Measurements from ENCODE around the gene ATXN7.
A peak's percentile ranks its signal among the peaks of the same experiment; 100 is the strongest.

Gene ATXN7

DNA sequence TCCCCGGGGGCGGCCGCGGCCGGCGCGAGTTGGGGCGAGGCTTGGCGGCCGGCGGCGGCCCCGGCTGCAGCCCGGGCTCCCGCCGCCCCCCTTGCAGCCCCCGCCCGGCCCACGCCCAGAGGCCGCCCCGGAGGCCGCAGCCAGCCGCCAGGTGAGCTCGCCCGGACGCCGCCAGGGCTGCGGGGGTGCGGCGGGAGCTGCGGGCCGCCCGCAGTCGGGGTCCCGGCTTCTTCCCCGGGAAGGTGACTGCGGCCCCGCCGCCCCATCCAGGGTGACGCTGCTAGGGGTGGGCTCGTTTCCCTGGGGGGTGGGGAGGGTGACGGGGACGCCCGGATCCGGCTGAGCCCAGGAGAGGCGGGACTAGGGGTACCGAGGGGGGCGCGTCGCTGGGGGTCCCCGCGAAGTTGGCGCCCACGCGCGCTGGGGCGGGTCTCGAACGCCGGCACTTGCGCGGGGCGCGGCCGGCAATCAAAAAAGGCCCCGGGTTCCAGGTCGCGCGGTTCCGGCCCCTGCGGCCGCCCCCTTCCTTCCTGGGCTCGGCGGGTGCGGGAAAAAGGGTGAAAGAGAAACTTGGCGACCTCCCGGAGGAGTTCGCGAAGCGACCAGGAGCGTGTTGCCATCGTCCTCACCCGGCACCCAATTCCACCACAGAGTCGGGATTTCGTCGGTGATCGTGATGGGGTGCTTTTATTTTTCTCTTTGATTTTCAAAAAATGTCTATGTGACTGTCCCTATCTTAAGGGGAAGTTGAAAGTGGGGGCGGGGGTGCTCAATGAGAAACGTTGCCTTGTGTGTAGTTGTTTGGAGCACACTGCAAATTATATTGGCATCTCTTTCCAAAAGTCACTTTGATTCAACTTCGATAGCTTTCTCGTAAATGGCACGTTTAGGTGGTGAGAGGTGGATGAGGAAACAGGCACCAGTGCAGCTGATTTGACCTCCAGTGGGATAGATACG lies 619 bp downstream of the ATXN7 start:
- peak; percentile 68 for DNase-seq

DNA sequence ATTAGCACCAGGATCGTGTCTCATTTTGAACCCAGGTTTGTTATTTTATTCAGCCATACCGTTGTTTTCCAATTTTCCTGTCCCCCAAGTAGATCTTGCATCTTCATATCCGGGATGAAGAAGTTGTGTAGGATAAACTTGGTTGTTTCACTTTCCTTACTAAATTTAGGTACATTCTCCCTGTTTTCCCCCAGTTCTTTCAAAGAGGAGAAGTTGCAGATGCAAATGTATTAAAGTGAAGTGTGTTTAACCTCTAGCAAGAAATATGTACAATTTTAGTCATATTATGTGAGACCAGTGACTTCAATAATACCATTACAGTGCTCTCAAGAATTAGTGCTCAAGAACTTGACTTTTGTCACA lies 1.3 kb downstream of the ATXN7 start:
- DNase-seq, result no peak

DNA sequence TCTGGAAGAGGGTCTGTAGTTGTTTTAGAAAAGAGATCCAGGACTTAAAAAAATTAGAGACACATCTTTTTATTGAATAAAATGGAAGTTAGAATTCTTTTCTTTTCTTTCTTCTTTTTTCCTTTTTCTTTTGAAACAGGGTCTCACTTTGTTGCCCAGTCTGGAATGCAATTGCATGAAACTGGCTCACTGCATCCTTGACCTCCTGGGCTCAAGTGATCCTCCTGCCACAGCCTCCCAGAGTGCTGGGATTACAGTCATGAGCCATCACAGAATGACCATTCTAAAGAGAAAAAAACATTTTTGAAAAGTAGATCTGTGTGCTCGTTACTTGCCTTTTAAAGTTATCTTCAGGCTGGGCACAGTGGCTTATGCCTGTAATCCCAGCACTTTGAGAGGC lies 3.6 kb downstream of the ATXN7 start:
- DNase-seq, result no peak

DNA sequence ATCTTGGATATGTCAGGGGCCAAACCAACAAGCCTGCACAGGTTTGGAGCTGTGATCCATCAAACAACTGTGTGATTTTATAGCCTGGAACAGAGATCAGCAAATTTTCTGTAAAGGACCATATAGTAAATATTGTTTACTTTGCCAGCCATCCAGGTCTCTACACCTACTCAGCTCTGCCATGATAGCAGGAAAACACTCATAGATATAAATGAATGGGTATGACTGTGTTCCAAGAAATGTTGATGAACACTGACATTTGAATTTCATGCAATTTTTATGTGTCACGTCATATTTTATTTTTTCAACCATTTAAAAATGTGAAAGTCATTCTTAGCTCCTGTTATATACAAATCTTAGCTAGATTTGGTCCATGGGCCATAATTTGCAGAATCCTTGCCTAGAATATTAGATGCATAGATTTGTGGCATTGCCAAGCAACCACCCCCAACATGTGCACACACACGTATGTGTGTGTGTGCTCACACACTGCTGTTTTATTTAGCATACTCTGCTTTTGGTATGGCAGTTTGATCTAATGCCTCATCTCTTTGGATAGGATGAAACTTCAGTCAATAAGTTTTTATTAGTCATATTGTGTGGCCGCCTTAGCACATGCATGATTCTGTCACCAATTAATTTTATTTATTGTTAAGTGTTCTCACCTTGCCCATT lies 6.4 kb downstream of the ATXN7 start:
- peak; percentile 20 for DNase-seq

DNA sequence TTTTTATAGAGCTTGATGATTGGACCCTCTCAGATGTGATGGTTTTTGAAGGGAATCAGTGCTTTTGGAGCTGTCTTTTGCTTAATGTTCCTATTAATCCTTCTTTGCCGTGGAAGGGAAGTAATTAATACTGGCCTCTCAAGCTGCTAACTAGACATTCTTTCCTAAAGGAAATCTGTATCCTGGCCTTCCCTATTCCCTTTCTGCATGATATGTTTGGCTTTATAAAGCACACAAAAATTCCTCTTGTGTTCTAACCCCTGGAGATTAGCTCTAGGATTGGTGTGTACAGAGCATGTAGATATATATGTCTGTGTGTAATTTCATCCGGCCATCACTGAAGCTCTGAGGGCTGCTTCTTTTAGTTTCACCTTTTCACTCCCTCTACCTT lies 6.9 kb downstream of the ATXN7 start:
- peak; percentile 29 for DNase-seq

DNA sequence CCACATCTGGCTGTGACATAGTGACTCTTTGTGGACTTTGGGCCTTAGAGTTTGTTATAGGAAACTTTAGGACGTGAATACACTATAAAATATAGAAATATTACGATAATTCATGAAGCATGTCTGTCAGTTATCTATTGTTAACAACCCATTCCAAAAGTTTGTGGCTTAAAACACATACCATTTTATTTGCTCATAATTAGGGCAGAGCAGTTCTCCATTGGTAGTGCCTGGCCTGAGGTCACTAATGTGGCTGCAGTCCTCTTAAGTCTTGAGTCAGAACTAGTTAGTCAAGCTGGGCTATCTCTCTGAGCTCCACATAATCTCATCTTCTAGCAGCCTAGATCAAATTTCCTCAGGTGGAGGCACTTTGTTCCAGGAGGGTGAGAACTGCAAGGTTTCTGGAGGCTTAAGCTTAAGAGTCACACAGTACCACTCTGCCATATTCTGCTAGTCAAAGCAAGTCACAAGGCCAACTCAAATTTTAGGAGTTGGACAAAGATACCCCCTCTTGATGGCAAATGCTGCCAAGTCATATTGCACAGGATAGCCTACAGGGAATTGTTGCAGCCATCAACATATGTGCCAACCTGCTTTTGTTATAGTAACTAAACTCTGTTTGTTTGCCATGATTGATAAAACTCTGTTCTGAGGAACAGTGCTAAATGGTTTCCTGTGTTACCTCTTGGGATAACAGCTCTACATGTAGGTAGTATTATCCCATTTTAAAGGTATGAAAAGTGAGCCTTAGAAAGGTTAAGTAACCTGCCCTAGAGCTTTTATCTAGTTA lies 8.7 kb downstream of the ATXN7 start:
- peak; percentile 9 for DNase-seq

DNA sequence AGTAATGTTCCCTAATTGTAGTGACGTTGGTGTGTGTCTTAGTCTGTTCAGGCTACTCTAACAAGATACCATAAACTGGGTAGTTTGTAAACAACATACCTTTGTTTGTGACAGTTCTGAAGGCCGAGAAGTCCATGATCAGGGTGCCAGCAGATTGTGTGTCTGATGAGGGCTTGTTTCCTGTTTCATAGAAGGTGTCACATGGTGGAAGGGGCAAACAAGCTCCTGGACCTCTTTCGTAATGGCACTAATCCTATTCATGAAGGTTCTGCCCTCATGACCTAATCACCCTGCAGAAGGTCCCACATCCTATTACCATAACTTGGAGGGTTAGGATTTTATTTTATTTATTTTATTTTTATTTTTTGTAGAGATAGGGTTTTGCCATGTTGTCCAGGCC lies 11.1 kb downstream of the ATXN7 start:
- DNase-seq, result no peak

DNA sequence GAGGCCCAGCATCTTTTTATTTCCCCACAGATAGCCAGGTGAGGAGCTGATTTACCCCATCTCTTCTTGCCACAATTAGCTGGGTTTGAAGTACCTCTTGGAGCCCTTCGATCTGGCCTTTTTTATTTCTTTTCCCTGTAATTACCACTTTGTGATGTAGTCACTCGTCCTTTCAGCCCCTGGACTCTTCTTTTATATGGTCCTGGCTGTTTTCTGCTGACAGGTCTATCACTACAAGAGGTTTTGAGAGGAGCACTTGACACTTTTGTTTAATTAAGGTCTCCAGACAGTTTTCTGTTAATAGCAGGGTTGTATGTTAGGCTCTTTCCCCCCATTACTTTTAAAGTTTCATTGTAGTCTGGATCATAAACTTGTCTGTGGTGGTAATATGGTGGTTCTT lies 11.8 kb downstream of the ATXN7 start:
- peak; percentile 75 for DNase-seq

DNA sequence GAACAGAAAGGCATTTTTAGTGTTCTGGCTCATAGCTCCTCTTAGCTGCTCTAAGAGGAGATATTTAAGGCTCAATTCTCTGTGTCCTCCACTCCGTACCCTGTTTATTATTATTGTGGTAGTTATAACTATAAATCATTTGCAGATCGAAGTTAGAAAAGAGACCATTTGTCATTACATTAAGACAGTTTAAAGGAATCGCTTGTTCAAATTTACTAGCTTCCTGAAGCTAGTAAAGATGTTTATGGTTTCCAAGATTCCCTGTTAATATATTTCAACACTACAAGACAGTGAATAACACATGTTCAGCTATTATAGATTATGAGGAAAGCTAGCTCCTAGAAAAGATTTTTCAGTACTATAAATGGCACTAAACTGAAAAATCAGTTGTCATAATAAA lies 12.6 kb downstream of the ATXN7 start:
- DNase-seq, result no peak

DNA sequence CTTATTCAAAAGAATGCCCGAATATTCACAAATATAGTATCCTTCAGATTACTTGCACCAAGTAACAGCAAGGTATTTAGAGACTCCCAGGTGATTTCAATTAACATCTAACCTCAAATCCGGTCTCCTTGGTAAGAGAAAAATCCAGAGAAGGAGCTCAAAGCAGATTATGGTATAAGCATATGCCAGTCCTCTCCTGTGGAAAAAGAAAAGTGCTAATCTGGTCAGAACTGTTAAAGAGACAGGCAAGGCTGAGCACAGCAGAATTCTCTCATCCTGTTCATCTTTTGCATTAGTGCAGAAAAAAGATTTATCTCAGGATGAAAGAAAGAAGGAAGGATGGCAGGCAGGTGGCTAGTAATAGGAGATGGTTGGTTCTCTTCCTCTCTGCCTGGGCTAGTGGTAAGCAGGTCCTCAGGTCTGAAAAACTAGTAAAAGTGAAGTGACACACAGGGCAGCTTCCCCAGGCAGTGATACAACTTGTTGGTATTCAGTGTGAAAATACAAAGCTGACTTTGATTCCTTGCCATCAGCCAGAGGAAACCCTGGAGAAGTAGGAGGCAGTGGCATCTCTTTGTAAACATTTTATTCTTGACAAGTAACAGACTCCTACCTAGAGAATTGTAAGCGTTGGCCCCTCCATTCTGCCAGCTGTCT lies 14.2 kb downstream of the ATXN7 start:
- no peak for DNase-seq

DNA sequence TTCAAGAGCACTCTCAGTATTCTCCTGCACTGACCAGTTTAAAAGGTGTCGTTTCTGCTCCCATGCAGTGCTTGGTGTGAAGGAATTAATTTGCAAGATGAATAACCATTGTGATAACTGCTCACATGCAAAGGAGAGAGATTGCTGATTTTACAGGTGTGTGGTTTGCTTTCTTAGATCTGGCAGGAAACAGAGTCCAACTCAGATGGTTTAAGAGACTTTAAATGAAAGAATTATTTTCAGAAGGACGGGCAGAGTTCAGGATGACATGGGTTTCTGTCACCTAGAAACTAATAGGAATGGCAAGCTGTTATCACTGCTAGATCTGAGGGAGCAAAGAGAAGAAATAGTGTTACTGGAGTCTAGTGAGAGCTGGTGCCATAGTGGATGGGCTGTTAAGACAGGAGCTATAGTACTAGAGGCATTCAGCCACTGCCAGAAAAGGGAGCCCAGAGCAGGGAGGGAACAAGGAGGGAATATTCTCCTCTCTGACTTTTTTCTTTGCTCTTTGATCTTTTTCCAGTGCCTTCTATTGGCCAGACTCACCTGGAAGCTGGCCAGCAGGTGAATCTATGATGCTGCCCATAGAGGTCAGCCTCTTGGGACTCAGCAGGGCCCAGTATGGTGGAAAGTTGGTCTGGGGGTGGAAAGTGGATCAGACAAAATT lies 14.9 kb downstream of the ATXN7 start:
- DNase-seq, result peak; percentile 26

DNA sequence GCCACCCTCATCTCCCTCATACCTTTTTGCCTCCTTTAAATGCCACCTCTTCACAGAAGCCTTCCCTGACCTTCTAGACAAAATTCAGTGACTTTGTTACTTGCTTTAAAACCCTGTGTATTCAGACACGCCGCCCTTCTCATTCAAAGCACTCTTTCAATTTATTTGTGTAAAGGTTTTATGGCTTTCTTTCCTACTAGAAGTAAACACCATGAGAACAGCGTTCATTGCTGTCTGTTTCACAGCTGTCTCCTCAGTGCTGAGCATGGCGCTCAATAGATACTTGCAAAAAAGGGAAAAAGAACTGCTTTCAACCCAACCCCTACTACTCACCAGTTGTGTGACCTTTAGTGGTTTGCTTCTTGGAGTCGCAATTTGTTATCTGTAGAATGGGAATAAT lies 17.0 kb downstream of the ATXN7 start:
- no peak for DNase-seq

DNA sequence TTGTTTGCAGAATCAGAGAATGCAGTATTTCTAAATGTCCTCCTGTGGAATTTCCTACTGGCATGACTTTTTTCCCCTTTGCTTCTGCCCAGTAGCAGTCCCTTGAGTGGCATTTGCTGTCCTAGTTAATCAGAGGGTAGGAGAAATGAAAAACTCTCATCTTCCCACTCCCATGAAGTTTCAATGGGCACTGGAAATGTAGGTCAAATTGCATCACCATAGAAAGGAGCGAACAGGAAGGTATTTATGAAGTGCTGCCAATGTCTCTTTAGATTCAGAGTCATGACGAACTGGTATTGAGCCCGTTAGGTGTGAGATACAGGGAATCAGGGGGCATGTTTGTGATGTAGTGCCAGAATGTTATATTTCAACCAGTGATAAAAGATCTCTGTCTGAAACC lies 23.2 kb downstream of the ATXN7 start:
- DNase-seq, result peak; percentile 4

DNA sequence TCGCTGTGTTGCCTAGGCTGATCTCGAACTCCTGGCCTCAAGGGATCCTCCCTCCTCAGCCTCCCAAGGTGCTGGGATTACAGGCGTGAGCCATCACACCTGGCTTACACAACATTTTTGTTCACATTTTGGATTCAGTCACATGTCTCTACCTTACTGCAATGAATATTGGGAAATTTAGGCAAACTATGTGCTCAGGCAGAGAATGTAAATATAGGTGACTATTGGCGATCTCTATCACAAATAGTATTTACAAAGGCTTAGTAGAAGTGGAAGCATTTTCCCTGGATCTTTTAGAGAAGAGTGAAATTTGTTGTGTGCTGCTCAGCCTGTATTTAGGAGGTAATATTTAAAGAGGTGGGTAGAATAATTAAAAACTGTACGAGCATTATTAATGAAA lies 27.9 kb downstream of the ATXN7 start:
- DNase-seq, result no peak

DNA sequence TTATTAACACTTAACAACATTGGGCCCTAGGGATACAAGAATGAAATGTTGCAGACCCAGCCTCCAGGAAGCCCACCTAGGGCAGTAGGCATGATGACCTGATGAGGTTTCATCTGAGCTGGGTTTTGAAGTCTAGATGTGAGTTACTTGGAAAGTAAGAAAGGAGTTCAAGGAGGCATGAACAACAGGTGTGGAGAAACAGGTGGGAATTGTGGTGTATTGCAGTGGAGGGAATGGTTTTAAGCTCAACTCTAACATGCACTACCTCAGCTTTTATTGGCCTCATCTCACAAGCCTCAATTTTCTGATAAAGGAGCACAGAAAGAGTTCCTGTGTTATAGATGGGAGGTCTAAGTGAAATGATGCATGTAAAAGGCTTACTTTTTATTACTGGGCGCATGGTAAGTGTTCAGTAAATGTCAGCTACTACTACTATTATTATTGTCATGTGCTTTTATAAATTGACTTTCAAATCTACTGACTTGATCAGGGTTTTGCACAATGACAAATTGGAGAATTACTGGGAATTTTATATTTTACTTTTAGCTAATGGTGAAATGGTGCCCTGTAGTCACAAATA lies 29.2 kb downstream of the ATXN7 start:
- DNase-seq, result no peak

DNA sequence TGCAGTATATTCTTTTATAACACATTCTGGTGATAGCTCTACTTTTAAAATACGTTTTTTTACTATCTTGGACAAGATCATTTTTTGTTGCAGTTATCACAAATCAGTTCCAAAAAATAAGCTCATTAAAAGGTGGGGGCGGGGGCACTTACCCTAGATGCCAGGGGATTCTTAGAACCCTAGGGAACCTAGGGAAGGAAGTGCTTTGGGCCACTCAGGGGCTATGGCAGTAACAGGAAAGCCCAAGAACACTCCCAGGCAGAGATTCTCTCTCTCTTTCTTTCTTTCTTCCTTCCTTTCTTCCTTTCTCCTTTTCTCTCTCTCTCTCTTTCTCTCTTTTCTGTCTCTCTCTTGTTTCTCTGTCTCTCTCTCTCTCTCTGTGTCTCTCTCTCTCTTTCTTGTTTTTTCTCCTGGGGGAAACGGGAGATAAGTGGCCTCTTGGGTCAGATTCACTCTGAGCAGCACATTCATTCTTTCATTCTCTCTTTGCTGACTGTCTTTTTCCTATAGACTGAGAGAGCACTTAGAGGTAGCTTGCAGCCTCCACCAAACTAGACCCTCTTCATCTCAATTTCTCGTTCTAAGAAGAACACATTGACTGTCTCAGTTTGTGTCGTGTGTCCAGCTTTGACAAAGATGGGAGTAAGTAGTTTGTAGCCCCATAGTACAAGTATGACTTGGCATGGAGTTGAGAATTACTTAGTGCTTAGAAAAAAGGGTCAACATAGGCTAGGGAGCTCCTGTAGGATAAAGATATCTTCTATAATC lies 31.9 kb downstream of the ATXN7 start:
- DNase-seq, result no peak

DNA sequence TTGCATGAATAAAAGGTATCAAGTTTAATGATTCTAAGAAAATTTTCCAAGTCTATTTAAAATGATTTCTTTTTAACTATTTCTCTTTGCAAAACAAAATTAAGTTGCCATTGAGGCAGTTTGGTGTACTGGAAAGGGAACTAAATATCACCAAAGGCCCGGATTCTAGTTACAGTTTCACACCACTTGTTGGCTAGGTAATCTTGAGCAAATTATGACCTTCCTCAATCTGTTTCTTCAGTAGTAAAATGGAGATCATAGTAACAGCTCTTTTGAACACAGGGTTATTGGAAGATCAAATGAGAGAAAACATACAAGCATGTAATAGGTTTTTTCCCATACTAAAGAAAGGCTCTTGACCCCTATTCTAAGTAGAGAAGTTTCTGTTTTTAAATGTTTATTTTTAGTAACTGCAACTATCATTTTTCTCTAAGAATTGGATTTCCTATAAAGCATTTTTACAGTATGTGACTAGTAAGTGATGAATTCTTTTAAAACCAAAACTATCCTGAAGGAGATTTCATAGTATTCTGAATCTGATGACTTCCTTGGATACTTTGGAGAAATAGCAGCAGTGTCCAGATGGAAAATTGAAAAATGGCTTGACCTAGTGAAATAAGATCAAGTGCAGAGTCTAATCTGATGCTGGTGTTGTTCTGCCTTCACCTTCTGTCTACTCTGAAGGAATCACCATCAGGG lies 32.8 kb downstream of the ATXN7 start:
- no peak for DNase-seq

DNA sequence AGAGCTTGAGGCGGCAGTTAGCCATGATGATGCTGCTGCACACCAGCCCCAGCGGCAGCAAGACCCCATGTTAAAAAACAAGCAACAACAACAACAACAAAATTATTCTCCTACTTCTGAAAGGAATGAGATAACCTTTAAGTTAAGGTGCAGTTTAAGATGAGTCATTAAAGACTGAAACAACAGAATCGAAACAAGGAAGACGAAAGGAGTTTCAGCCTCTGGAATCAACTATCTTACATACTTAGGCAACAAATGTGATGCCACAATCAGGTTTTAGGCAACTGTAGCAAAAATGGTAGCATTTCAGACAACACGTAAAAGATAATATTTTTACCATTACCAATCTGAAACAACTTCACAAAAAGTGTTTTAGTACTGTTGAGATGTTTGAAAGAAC lies 36.3 kb downstream of the ATXN7 start:
- no peak for DNase-seq

DNA sequence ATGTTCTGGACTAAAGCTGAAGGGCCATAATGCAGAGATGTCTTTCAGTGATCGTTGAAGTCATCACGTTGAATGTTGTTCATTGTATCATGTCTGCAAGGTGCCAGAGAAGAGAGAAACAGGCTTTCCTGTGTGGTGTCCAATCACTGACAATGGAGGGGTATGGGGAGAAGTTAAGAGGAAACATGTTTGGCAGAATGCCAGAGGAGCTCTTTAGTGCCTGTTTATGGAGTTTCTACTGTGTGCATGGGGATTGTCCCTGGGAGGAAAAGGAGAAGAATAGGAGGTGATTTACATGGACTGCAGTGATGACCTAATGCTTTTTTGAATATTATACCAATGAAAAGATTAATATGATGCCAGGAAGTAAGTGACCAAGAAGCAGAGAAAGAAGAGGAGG lies 36.8 kb downstream of the ATXN7 start:
- DNase-seq, result peak; percentile 84

DNA sequence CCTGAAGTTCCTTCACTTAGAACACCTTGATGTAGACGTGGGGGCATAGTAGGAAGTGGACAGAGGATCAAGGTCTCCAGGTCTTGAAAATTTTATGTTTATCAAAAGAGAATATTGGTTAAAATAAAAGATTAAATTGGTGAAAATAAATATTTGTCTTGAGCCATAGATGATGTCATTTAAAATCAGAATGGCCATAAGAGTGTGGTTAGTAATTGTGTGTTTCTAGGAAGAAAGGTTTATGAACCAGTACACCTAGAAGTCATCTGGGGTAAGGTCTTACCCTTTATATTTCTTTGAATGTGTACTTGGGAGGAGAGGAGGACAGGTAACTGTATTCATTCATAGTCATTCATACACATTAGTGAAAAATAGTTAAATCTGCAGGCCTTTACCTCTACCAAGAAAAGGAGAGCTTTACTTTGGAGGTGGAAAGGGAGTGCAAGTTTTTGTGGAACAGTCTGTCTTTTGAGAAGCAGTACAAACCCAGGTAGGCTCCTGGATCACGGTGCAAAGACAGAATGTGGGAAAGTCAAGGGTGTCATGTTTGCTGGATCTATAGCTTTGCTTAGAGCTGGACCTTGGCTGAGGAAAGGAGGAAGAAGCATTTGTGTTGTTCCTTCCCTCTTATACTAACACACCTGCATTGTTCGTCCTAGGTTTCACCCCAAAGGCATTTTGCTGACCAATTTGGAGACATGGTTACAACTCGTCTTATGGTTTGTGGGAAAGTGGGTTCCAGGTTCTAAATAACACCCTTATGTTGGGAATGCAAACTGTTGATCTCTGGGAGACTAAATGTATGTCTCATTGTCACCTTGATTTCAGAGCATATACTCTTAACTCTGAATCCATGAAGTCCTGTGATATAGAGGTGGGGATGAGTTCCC lies 42.3 kb downstream of the ATXN7 start:
- DNase-seq, result no peak

All from NCI-H69 (cell line).